Right cardiac atrium (tissue), 5 donors: ENCODE measurements around the gene ARHGDIB. TPM values are rescaled to one million over a fixed set of nuclear protein-coding genes. Genes with fewer than 3 reads are reported as not detected.

ENCODE experiments used
- ATAC-seq, 2 donors: fragments of 200-7000 bp; cut with Tn5 transposase; one replicate each; pipeline versions ENCODE4 v1.8.0 to v1.9.1; 2020; ENCODE audit warnings: moderate library complexity in 2 of 2, mild to moderate bottlenecking in 1 of 2
- DNase-seq, 3 donors: peaks; one replicate each; pipeline ENCODE4 v3.0.0-alpha.2; 2020
- H3K27ac ChIP-seq: one replicate; pipeline ENCODE4 v1.5.1; 2013; ENCODE audit warnings: mild to moderate bottlenecking, low read length, control low read depth, moderate library complexity
- H3K27me3 ChIP-seq: one replicate; pipeline ENCODE4 v1.6.1; 2013; ENCODE audit not compliant: control insufficient read depth, insufficient read depth
- H3K4me1 ChIP-seq: one replicate; pipeline ENCODE4 v1.6.1; 2013; ENCODE audit warnings: low read length; ENCODE audit not compliant: control insufficient read depth, insufficient read depth
- H3K4me3 ChIP-seq: one replicate; pipeline ENCODE4 v1.5.1; 2013; ENCODE audit warnings: low read length, control low read depth
- H3K9me3 ChIP-seq: one replicate; pipeline ENCODE4 v1.6.1; 2013; ENCODE audit warnings: low read length; ENCODE audit not compliant: control insufficient read depth
- WGBS: extraction: QIAGEN DNeasy Blood & Tissue Kit; methylation state at CpG from one replicate; pipeline ENCODE4 v1.1.7; 2013; 5-methylcytosine and 5-hydroxymethylcytosine counted together
- intact Hi-C, 4 donors: fragments of 100-400 bp; cut with DNase I; formaldehyde crosslinking; loops; one replicate each; pipeline versions ENCODE4 v1.11.0 to v1.14.0; 2022 to 2023
- polyA plus RNA-seq: library from polyadenylated mRNA; stranded (reverse); fragments of 200-250 nt; gene quantifications from one replicate; pipeline ENCODE4 v1.2.3, GENCODE V29; 2013
- total RNA-seq, 4 donors: library from RNA; stranded (reverse); fragmentation: NEBNext Ultra II Directional; extraction: Animal tissue kit (Norgen Biotek cat#: 25700); gene quantifications; one replicate each; pipeline ENCODE4 v1.2.1, GENCODE V29; 2021
- donor health status: healthy with polysubstance abuse.
- donor health status: DM: no; HTN: yes; CAD: no.
- donor health status: DM: no; HTN: no; CAD: no.
- donor health status: DM: no; HTN: yes; CAD: no; lungs with severe emphysema.
- donor health status: DM: yes; HTN: yes; CAD: no.

The ARHGDIB gene
- total and polyA plus RNA-seq, 5 donors: 45.6 to 73.5 (median 66.8) TPM

GRCh38 chr12:14982991-14983390, 21.6 kb upstream of the ARHGDIB start:
- 71% methylated on average over 2 of the region's 2 CpGs for WGBS
- DNase-seq (no peak), ATAC-seq (no peak)
- no peaks in the 10 kb centered on the region for H3K27me3 ChIP-seq
- H3K9me3 ChIP-seq: no peaks in the 10 kb centered on the region
- H3K4me1 ChIP-seq: no peaks in the 10 kb centered on the region
- H3K27ac ChIP-seq: no peak overlapping the region
- intact Hi-C loops: no loop called here
- H3K4me3 ChIP-seq: no peak overlapping the region

GRCh38 chr12:14982562-14982961, 21.2 kb upstream of the ARHGDIB start:
- ATAC-seq: peak in 1 of 2 donors; percentile 16
- intact Hi-C loops: no loop called here
- Histone ChIP-seq H3K4me1 (no peaks in the 10 kb centered on the region), H3K27ac (no peak overlapping the region), H3K27me3 (no peaks in the 10 kb centered on the region), H3K4me3 (no peak overlapping the region), H3K9me3 (no peaks in the 10 kb centered on the region)
- no peak for DNase-seq
- WGBS: 83% methylated on average over 1 of the region's 1 CpG

- 88% methylated on average over 2 of the region's 2 CpGs for WGBS
- H3K4me1 ChIP-seq: no peaks in the 10 kb centered on the region
- H3K4me3 ChIP-seq: no peak overlapping the region
- H3K27me3 ChIP-seq: no peaks in the 10 kb centered on the region
- no peak overlapping the region for H3K27ac ChIP-seq
- intact Hi-C loops: no loop called here
- no peaks in the 10 kb centered on the region for H3K9me3 ChIP-seq
- DNase-seq: peak in 1 of 3 donors; percentile 54
- ATAC-seq: peak; percentile 29 to 34
These were observed 19.6 kb upstream of the ARHGDIB start for GRCh38 chr12:14981049-14981448.

GRCh38 chr12:14979468-14979867, 18.1 kb upstream of the ARHGDIB start:
- no peak overlapping the region for H3K4me3 ChIP-seq
- DNase-seq (no peak), ATAC-seq (no peak)
- H3K4me1 ChIP-seq: no peaks in the 10 kb centered on the region
- intact Hi-C loops: no loop called here
- no peak overlapping the region for H3K27ac ChIP-seq
- no peaks in the 10 kb centered on the region for H3K9me3 ChIP-seq
- H3K27me3 ChIP-seq: no peaks in the 10 kb centered on the region

GRCh38 chr12:14976658-14977057, 15.3 kb upstream of the ARHGDIB start:
- ATAC-seq (no peak), DNase-seq (no peak)
- Histone ChIP-seq H3K27ac (no peak overlapping the region), H3K27me3 (no peaks in the 10 kb centered on the region), H3K4me3 (no peak overlapping the region), H3K9me3 (no peaks in the 10 kb centered on the region), H3K4me1 (no peaks in the 10 kb centered on the region)
- WGBS: 83% methylated on average over 3 of the region's 3 CpGs
- intact Hi-C loops: no loop called here

DNA sequence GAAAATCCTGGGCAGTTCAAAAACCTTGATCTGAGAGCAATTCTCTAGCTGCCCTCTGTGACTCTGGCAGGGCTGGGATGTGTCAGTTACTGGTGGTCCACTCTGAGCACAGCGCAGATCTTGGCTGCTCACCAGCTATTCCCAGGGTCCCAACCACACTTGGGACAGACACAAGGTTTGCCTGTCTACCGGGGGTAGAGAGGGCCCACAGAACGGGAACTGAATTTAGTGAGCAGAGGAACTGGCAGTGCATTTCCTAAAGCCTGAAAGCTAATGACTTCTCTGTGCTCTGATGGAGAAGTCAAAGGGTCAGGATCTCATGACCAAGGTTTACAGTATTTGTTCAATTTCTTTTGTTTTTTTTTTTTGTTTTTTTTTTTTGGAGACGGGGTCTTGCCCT, 14.1 kb upstream of the ARHGDIB start:
- ATAC-seq (no peak), DNase-seq (peak in 1 of 3 donors; percentile 41)
- WGBS: 81% methylated on average over 4 of the region's 4 CpGs
- H3K4me3 ChIP-seq: no peak overlapping the region
- H3K4me1 ChIP-seq: no peaks in the 10 kb centered on the region
- no peaks in the 10 kb centered on the region for H3K27me3 ChIP-seq
- intact Hi-C loops: no loop called here
- H3K27ac ChIP-seq: no peak overlapping the region
- no peaks in the 10 kb centered on the region for H3K9me3 ChIP-seq

GRCh38 chr12:14974633-14975032, 13.2 kb upstream of the ARHGDIB start:
- ATAC-seq (no peak), DNase-seq (no peak)
- H3K9me3 ChIP-seq: no peaks in the 10 kb centered on the region
- no peaks in the 10 kb centered on the region for H3K27me3 ChIP-seq
- no peak overlapping the region for H3K27ac ChIP-seq
- no peak overlapping the region for H3K4me3 ChIP-seq
- intact Hi-C loops: no loop called here
- WGBS: 90% methylated on average over 3 of the region's 3 CpGs
- H3K4me1 ChIP-seq: no peaks in the 10 kb centered on the region

DNA sequence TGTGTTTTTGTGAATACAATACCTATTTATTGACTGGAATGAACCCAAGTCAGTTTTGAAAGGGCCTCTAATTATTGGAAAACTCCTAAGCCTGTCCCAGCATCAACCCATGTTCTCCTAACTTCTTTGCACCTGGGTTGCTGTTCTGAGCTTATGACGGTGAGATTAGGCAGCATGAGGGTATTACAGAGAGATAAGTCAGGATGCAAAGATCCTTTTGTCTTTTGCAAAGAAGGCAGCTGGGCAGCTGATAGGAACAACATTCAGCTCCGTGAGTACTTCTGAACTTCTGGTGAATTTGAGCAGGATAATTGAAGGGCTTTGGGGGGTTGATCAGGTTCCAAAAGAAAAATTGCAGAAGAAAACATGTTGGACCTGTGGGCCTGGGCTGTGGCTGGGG, 11.4 kb upstream of the ARHGDIB start, which contains the start of gene PDE6H:
Gene PDE6H (plus strand): TSS at position 227 of the 400 bp plus-strand sequence. CDS start 4,971 bp downstream, outside the sequence.
- H3K4me1 ChIP-seq: no peaks in the 10 kb centered on the region
- H3K9me3 ChIP-seq: no peaks in the 10 kb centered on the region
- ATAC-seq: no peak
- no peak for DNase-seq
- 85% methylated on average over 2 of the region's 2 CpGs for WGBS
- H3K27me3 ChIP-seq: no peaks in the 10 kb centered on the region
- H3K4me3 ChIP-seq: no peak within 1 kb of the TSS
- intact Hi-C loops: no loop called here
- H3K27ac ChIP-seq: no peak within 1 kb of the TSS

GRCh38 chr12:14970473-14970872, 9.1 kb upstream of the ARHGDIB start:
- ATAC-seq: no peak
- Histone ChIP-seq H3K4me1 (no peaks in the 10 kb centered on the region), H3K9me3 (no peaks in the 10 kb centered on the region), H3K27ac (no peak overlapping the region), H3K4me3 (no peak overlapping the region), H3K27me3 (no peaks in the 10 kb centered on the region)
- intact Hi-C loops: no loop called here
- DNase-seq: no peak
- 71% methylated on average over 4 of the region's 4 CpGs for WGBS

DNA sequence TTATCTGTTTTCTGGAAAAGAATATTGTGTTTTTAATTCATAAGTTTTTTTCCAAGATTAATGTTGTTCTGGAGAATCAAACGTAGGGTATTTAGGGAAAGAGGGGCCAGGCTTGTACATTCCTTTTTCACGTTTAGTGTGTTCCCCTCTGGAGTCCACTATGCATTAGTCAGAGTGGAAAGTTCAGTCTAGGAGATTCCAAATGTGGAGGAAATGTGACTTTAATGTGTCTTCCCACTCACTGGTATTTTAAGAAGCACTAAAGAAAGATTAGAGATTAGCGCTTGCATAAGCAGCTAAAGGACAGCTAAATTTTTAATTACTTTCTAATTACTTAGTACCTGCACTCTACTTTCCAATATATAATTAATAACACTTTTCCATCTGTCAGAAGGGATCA, 7.1 kb upstream of the ARHGDIB start:
- no peaks in the 10 kb centered on the region for H3K27me3 ChIP-seq
- ATAC-seq: no peak
- no peak for DNase-seq
- H3K27ac ChIP-seq: no peak overlapping the region
- intact Hi-C loops: no loop called here
- no peaks in the 10 kb centered on the region for H3K4me1 ChIP-seq
- H3K4me3 ChIP-seq: no peak overlapping the region
- no peaks in the 10 kb centered on the region for H3K9me3 ChIP-seq
- 37% methylated on average over 3 of the region's 3 CpGs for WGBS

GRCh38 chr12:14965221-14965620, 3.8 kb upstream of the ARHGDIB start:
- no peak overlapping the region for H3K27ac ChIP-seq
- no peaks in the 10 kb centered on the region for H3K27me3 ChIP-seq
- intact Hi-C loops: no loop called here
- H3K4me3 ChIP-seq: no peak overlapping the region
- WGBS: 90% methylated on average over 2 of the region's 2 CpGs
- no peaks in the 10 kb centered on the region for H3K9me3 ChIP-seq
- peaks cover 2% of the 10 kb centered on the region for H3K4me1 ChIP-seq
- no peak for ATAC-seq
- DNase-seq: no peak

GRCh38 chr12:14964406-14964805, 3.0 kb upstream of the ARHGDIB start:
- no peaks in the 10 kb centered on the region for H3K9me3 ChIP-seq
- no peak for DNase-seq
- intact Hi-C loops: no loop called here
- H3K4me3 ChIP-seq: no peak overlapping the region
- no peak for ATAC-seq
- H3K4me1 ChIP-seq: peaks cover 5% of the 10 kb centered on the region
- 74% methylated on average over 2 of the region's 2 CpGs for WGBS
- no peaks in the 10 kb centered on the region for H3K27me3 ChIP-seq
- H3K27ac ChIP-seq: no peak overlapping the region
